Astrocyte (in vitro differentiated cells and primary cell): Measurements from ENCODE around the gene GOLIM4. TPM values are rescaled to one million over a fixed set of nuclear protein-coding genes. Genes with fewer than 3 reads are reported as not detected.

ENCODE experiments used
- DNase-seq: peaks from one replicate; pipeline ENCODE4 v3.0.0-alpha.2; 2010; ENCODE audit warnings: low read depth
- FAIRE-seq: peaks from 2 replicates; lab custom pipeline; 2011; peaks lifted over from hg19 to GRCh38; lab: Jason Lieb, UNC
- H2AFZ ChIP-seq: 2 replicates; pipeline ENCODE4 v1.6.0; 2012; ENCODE audit warnings: low read depth, low read length, inconsistent platforms
- H3K27ac ChIP-seq: 2 replicates; pipeline ENCODE4 v1.5.1; 2011; ENCODE audit warnings: low read depth, low read length, inconsistent platforms
- H3K27me3 ChIP-seq: 2 replicates; pipeline ENCODE4 v1.6.0; 2011; ENCODE audit warnings: low read length, inconsistent platforms; ENCODE audit not compliant: insufficient read depth
- H3K36me3 ChIP-seq: 2 replicates; pipeline ENCODE4 v1.5.1; 2011; ENCODE audit warnings: low read length, inconsistent platforms; ENCODE audit not compliant: insufficient read depth
- H3K4me1 ChIP-seq: 2 replicates; pipeline ENCODE4 v1.5.1; 2011; ENCODE audit warnings: low read length, inconsistent platforms; ENCODE audit not compliant: insufficient read depth
- H3K4me2 ChIP-seq: 2 replicates; pipeline ENCODE4 v1.6.0; 2012; ENCODE audit warnings: low read length, inconsistent platforms
- H3K4me3 ChIP-seq: 2 replicates; pipeline ENCODE4 v1.5.1; 2011; ENCODE audit warnings: low read depth, mild to moderate bottlenecking, low read length, inconsistent platforms; ENCODE audit not compliant: insufficient read depth
- H3K79me2 ChIP-seq: 2 replicates; pipeline ENCODE4 v1.6.0; 2012; ENCODE audit warnings: mild to moderate bottlenecking, low read length, inconsistent platforms; ENCODE audit not compliant: insufficient read depth
- H3K9ac ChIP-seq: 2 replicates; pipeline ENCODE4 v1.6.0; 2012; ENCODE audit warnings: mild to moderate bottlenecking, low read length, inconsistent platforms
- H3K9me3 ChIP-seq: 2 replicates; pipeline ENCODE4 v1.5.1; 2012; ENCODE audit warnings: low read depth, mild to moderate bottlenecking, low read length, inconsistent platforms; ENCODE audit not compliant: insufficient read depth
- H4K20me1 ChIP-seq: 2 replicates; pipeline ENCODE4 v1.6.0; 2012; ENCODE audit warnings: low read length, inconsistent platforms; ENCODE audit not compliant: insufficient read depth
- H3K27ac Mint-ChIP-seq: one replicate; pipeline ENCODE4 v1.8.0; 2021; ENCODE audit warnings: mild to moderate bottlenecking, mixed read lengths; ENCODE audit not compliant: unreplicated experiment
- H3K27me3 Mint-ChIP-seq: one replicate; pipeline ENCODE4 v1.8.0; 2021; ENCODE audit warnings: low read depth, mixed read lengths; ENCODE audit not compliant: unreplicated experiment
- H3K36me3 Mint-ChIP-seq: one replicate; pipeline ENCODE4 v1.8.0; 2021; ENCODE audit warnings: low read depth, mixed read lengths; ENCODE audit not compliant: unreplicated experiment
- H3K4me1 Mint-ChIP-seq: one replicate; pipeline ENCODE4 v1.8.0; 2021; ENCODE audit warnings: low read depth, mixed read lengths; ENCODE audit not compliant: unreplicated experiment
- H3K4me3 Mint-ChIP-seq: one replicate; pipeline ENCODE4 v1.8.0; 2021; ENCODE audit warnings: mild to moderate bottlenecking, moderate library complexity, mixed read lengths; ENCODE audit not compliant: unreplicated experiment
- H3K9me3 Mint-ChIP-seq: one replicate; pipeline ENCODE4 v1.8.0; 2021; ENCODE audit warnings: mild to moderate bottlenecking, mixed read lengths; ENCODE audit not compliant: unreplicated experiment
- EZH2 ChIP-seq: IDR thresholded peaks from 2 replicates; pipeline ENCODE4 v1.6.1; 2012; ENCODE audit warnings: mild to moderate bottlenecking, low read length, inconsistent platforms; ENCODE audit not compliant: insufficient read depth
- total RNA-seq: library from RNA; stranded (reverse); gene quantifications from 2 replicates; pipeline ENCODE4 v1.2.1, GENCODE V29; 2021
- TF ChIP-seq, protein P1 (sequence below): IDR thresholded peaks from 2 replicates; pipeline ENCODE4 v1.5.1; 2011; ENCODE audit warnings: low read depth, mild to moderate bottlenecking, inconsistent platforms, low read length, moderate library complexity; ENCODE audit not compliant: insufficient read depth

The GOLIM4 gene
- total RNA-seq, 1 donor from 2014 or later = 51.5 TPM

DNA sequence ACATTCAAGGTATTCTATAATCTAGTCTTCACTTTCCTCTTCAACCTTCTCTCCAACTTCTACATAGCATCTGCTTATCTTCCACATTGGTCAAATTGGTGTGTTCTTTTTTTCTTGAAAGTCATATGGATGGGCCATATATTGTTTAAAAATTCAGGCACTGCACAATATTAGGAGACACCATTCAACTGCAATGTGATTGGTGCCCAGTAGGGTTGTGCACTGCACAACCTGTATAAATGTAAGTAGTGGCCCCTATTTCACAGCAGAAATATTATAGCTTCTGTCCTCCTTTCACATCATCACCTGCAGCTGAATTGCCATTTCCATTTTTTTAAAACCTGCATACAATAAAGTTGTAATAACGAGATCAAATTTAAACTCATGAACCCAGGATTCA is 18.1 kb upstream of the GOLIM4 start:
- Histone ChIP-seq H3K36me3 (no peaks in the 10 kb centered on the region), H4K20me1 (no peaks in the 10 kb centered on the region), H3K9ac (no peak overlapping the region), H2AFZ (no peak overlapping the region), H3K9me3 (no peaks in the 10 kb centered on the region), H3K27ac (no peak overlapping the region), H3K27me3 (no peaks in the 10 kb centered on the region), H3K4me2 (no peak overlapping the region), H3K79me2 (no peaks in the 10 kb centered on the region), H3K4me1 (peaks cover 4% of the 10 kb centered on the region), H3K4me3 (no peak overlapping the region)
- DNase-seq (no peak), FAIRE-seq (no peak)
- H3K27me3 Mint-ChIP-seq = no peaks in the 10 kb centered on the region
- H3K9me3 Mint-ChIP-seq = no peaks in the 10 kb centered on the region
- H3K4me3 Mint-ChIP-seq = no peak overlapping the region
- H3K27ac Mint-ChIP-seq = no peak overlapping the region
- no peak for TF ChIP-seq EZH2
- TF ChIP-seq, protein P1, sequence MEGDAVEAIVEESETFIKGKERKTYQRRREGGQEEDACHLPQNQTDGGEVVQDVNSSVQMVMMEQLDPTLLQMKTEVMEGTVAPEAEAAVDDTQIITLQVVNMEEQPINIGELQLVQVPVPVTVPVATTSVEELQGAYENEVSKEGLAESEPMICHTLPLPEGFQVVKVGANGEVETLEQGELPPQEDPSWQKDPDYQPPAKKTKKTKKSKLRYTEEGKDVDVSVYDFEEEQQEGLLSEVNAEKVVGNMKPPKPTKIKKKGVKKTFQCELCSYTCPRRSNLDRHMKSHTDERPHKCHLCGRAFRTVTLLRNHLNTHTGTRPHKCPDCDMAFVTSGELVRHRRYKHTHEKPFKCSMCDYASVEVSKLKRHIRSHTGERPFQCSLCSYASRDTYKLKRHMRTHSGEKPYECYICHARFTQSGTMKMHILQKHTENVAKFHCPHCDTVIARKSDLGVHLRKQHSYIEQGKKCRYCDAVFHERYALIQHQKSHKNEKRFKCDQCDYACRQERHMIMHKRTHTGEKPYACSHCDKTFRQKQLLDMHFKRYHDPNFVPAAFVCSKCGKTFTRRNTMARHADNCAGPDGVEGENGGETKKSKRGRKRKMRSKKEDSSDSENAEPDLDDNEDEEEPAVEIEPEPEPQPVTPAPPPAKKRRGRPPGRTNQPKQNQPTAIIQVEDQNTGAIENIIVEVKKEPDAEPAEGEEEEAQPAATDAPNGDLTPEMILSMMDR = no peak
- no peaks in the 10 kb centered on the region for H3K36me3 Mint-ChIP-seq
- no peaks in the 10 kb centered on the region for H3K4me1 Mint-ChIP-seq

DNA sequence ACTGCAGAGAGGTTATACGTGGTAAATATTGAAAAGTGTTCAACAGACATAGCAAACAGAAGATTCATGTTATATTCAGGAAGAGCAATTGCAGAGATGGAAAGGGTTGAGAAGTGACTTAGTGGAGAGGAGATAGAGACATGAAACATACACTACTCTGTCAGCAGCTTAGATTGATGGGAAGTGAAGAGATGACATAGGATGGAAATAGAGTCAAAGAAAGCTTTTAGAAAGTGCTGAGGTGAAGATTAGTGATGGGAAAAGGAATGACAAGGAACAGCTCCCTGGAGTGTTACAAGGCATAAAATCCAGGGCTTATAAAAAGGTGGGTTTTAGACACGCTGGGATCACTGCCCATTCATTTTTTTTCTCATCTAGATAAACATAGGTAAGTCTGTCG is 17.2 kb upstream of the GOLIM4 start:
- H3K9me3 ChIP-seq = no peaks in the 10 kb centered on the region
- Mint-ChIP-seq H3K9me3 (no peaks in the 10 kb centered on the region), H3K27me3 (no peaks in the 10 kb centered on the region), H3K4me1 (no peaks in the 10 kb centered on the region), H3K36me3 (no peaks in the 10 kb centered on the region), H3K4me3 (no peak overlapping the region), H3K27ac (no peak overlapping the region)
- H4K20me1 ChIP-seq = no peaks in the 10 kb centered on the region
- FAIRE-seq (no peak), DNase-seq (no peak)
- TF ChIP-seq, protein P1 = no peak
- TF ChIP-seq EZH2 = no peak
- no peaks in the 10 kb centered on the region for H3K27me3 ChIP-seq
- no peak overlapping the region for H3K27ac ChIP-seq
- no peak overlapping the region for H2AFZ ChIP-seq
- peaks cover 2% of the 10 kb centered on the region for H3K4me1 ChIP-seq
- no peaks in the 10 kb centered on the region for H3K79me2 ChIP-seq
- H3K4me3 ChIP-seq = no peak overlapping the region
- H3K4me2 ChIP-seq = no peak overlapping the region
- H3K9ac ChIP-seq = no peak overlapping the region
- no peaks in the 10 kb centered on the region for H3K36me3 ChIP-seq

DNA sequence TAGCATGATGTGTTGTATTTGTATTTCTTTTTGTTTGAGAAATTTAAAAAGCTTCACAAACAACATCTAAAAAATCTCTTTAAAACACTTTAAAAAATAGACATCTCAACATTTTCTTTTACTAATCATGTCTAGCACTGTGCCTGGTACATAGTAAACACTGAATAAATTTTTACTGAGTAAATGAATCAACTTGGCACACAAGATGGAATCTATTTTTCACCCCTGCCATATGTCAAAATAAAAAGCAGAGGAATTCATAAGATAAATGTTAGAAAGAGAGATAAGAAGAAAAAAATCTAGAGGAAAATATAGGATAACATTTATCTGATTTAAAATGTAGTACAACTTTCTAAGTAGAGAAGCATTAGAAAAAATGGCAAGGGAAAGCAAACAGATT is 8.6 kb upstream of the GOLIM4 start:
- no peaks in the 10 kb centered on the region for H3K9me3 ChIP-seq
- no peak for DNase-seq

More for the DNA sequence above, 8.6 kb upstream of the GOLIM4 start:
- no peak overlapping the region for H3K9ac ChIP-seq
- Mint-ChIP-seq H3K9me3 (no peaks in the 10 kb centered on the region), H3K4me1 (peaks cover 11% of the 10 kb centered on the region), H3K36me3 (no peaks in the 10 kb centered on the region), H3K27ac (no peak overlapping the region), H3K27me3 (no peaks in the 10 kb centered on the region), H3K4me3 (no peak overlapping the region)
- no peak overlapping the region for H3K4me3 ChIP-seq
- H3K27me3 ChIP-seq = no peaks in the 10 kb centered on the region
- no peak overlapping the region for H2AFZ ChIP-seq
- no peaks in the 10 kb centered on the region for H3K36me3 ChIP-seq
- H3K27ac ChIP-seq = no peak overlapping the region
- no peak for FAIRE-seq
- H3K79me2 ChIP-seq = no peaks in the 10 kb centered on the region
- H3K4me2 ChIP-seq = no peak overlapping the region
- peaks cover 5% of the 10 kb centered on the region for H3K4me1 ChIP-seq
- H4K20me1 ChIP-seq = no peaks in the 10 kb centered on the region
- TF ChIP-seq EZH2 = no peak
- TF ChIP-seq, protein P1 = no peak
